Non-pigmented ciliary epithelial cell (primary cell): ENCODE results near the gene CAMSAP1.

ENCODE experiments used
- DNase-seq: peaks from one replicate; pipeline ENCODE4 v3.0.0-alpha.2; 2010; ENCODE audit warnings: low read depth

Gene CAMSAP1

DNA sequence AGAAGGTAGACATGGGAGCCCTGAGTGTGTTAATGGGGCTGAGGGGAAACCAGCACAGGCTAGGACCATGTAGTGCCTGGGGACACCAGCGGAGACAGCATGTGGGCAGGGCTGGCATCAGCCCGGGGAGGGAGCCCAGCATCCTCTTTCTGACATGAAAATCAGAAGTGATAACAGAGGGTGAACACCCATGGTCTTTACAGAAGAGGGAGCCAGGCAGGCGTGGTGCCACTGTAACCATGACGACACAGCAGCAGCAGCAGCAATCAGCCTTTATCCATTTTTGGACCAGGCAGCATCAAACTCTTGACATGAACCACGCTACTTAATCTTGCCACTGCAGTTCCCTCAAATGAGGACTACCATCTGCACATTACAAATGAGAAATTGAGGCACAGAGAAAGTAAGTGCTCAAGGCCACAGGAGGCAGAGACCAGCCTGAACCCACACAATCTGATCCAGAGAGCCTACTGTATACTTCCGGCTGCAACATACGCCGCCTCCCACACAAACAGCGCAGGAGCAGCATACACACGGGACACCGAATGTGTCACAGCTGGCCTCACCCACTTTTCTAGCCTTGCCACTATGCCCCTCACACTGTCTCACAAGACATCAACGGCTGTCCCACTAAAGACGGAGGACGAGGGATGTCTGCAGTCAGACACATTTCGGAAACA, 23.8 kb downstream of the CAMSAP1 start:
- no peak for DNase-seq

- no peak for DNase-seq
These were observed 25.3 kb downstream of the CAMSAP1 start for GRCh38 chr9:135882011-135882410.

DNA sequence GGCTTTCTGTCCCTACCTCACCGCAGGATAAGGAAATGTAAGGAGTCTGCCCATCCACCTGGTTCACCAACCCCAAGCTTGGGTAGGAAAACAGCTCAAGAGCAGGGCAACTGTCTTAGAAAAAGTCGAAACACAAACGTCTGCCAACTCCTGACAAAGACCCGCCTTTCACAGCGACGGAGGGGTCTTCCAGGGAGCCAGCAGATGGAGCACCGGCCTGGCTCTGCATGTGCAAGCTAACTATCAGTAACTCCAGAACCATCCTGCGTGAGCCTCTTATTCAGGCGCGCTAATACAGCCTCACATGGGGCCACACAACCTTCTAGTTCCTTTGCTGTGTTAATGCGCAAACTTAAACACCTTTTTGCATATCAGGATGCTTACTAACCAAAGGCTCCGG, 26.9 kb downstream of the CAMSAP1 start:
- DNase-seq: no peak

DNA sequence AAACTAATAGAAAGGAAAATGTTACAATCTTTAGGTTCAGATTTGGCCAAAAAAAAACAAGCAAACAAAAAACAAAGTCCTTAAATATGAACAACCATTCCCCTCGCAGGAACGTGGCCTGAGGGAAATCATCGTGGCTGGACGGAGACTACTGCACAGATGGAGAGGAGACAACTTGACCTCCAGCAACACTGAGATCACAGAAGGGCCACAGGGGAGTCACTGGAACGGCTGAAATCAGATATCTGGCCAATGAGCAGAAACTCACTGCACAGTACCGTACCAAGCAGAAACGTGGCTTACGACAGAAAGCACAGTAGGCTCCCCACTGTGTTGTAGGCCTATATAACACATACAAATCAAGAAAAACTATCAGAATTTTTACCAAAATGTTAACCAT, 27.7 kb downstream of the CAMSAP1 start:
- DNase-seq: no peak

GRCh38 chr9:135879237-135879601, 28.1 kb downstream of the CAMSAP1 start:
- DNase-seq: no peak

- no peak for DNase-seq
These were observed 28.7 kb downstream of the CAMSAP1 start for GRCh38 chr9:135878528-135879236.

- no peak for DNase-seq
These were observed 29.4 kb downstream of the CAMSAP1 start for GRCh38 chr9:135877791-135878527.

- DNase-seq: no peak
These were observed 30.4 kb downstream of the CAMSAP1 start for GRCh38 chr9:135876936-135877335.

GRCh38 chr9:135874859-135875258, 32.5 kb downstream of the CAMSAP1 start:
- DNase-seq: no peak

DNA sequence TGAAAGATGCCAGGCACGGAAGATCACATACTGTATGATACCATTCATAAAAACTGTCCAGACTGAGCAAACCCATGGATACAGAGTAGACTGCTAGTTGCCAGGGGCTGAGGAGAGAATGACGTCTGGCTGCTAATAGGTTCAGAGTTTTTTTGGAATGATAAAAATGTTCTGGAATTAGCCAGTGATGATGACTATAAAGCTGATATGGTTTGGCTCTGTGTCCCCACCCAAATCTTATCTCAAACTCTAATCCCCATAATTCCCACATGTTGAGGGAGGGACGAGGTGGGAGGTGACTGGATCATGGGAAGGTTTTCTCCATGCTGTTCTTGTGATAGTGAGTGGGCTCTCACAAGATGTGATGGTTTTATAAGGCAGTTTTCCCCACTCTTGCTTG, 37.4 kb downstream of the CAMSAP1 start:
- no peak for DNase-seq

DNA sequence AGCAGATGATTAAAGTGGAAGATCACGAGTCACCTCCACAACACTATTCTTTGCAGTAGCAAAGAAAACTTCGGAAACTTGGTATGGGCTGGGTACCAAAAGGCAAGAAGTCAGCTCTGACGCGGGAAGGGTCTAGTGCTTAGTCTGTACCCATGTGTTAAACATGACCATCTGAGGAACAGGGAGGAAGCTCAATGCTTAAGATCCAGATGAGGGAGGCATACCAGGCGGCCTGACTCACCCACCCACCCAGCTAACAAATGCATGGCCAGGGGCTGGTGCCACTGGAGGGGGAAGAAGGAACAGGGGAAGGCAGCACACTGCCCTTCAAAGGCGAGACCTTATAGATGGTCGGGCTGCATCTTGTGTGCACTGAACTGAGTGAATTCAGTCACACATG, 41.8 kb downstream of the CAMSAP1 start:
- DNase-seq: no peak

- no peak for DNase-seq
These were observed 42.8 kb downstream of the CAMSAP1 start for GRCh38 chr9:135864447-135865049.

DNA sequence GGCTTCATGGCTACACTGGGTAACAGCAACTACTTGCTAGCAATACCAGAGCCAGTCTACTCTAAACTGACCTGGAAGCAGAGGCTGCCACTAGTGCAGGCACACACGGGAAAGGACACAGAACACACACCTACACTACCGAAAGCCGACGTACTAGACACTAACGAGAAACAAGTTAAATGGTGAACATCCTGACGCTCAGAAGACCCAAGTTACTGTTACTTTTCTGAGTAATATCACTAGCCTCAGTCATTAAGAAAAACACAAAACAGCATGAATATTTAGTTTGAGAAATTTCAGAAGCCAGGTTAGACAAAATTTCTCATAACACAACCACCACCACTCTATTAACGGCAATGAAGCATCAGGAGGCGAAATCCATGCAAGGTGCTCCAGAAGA, 44.5 kb downstream of the CAMSAP1 start:
- DNase-seq: no peak

- no peak for DNase-seq
These were observed 48.7 kb downstream of the CAMSAP1 start for GRCh38 chr9:135858491-135859185.

DNA sequence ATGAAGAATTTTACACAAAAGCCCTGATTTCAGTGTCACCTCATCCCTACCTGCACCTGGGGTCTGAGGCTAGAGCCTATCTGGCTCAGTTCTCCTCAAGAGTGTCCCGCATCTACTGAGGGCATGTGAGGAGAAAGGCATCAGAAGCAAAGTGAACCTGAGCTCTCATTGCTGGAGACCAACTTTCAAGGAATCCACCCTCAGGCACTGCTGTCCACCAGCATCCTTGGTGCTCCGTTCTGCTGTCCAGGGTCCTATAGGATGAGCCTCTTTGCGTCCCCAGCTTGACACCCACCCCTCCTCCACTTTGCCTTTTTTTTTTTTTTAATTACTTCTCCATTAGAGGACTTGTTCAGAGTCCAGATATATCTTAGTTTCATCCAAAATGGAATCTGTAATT, 49.5 kb downstream of the CAMSAP1 start:
- no peak for DNase-seq

- peak; percentile 9 for DNase-seq
These were observed 50.0 kb downstream of the CAMSAP1 start for GRCh38 chr9:135857371-135857786.

DNA sequence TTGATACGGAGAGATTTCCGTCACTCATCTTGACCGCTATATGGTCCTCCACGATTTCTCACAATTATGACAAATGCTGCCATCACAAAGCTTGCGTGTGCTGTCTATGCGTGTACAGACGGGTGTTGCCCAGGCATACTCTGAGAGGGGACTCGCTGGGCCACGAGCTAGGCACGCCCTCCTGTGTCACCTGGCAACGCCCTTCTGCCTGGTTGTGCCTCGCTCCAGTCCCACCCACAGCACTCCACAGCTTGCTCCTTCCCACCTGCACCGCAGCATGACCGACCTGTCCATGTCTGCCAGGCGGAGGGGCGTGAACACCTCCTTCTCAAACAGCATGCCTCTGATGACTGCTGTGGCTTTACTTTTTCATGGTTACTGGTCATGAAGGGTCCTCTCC, 55.6 kb downstream of the CAMSAP1 start:
- DNase-seq: no peak

- no peak for DNase-seq
These were observed 56.6 kb downstream of the CAMSAP1 start for GRCh38 chr9:135850737-135851136.

GRCh38 chr9:135849181-135849580, 58.2 kb downstream of the CAMSAP1 start:
- DNase-seq: no peak

DNA sequence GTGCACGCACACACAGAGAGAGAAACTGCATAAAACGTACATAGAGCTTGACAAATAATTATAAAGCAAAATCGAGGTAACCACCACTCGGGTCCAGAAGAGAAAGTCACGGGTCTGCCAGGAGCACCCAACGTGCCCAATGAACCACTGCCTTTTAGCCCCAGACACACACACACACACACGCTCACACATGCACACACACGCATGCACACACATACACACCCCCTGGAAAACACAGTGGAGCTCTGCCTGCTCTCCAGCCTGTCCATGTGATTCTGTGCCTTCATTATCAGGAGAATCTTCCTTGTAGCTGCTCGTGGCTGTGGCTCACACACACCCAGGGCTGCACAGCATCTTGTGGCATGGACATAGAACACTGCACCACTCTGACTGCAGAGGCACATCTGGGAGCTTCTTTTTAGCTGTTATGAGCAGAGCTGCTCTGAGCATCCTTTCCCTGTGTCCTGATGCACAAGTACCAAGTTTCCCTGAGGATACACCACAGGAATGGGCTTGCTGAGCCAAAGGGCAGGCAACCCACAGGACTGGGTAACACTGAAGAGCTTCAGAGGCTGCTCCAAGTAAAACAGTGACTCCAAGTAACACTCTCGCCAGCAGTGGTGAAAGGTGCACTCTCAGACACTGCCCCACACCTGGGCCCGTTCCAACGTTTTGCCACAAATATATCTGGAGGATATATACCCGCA, 58.9 kb downstream of the CAMSAP1 start:
- DNase-seq: no peak

GRCh38 chr9:135847833-135848232, 59.5 kb downstream of the CAMSAP1 start:
- no peak for DNase-seq

GRCh38 chr9:135840539-135840938, 66.8 kb downstream of the CAMSAP1 start:
- DNase-seq: no peak
